Anterior cingulate cortex (tissue), 58 donors: Measurements from ENCODE around the gene LRRC39.

Source experiments
- DNase-seq, 58 donors: peaks; one replicate each; lab custom pipeline; 2025; lab: John Stamatoyannopoulos, UW

Gene LRRC39

GRCh38 chr1:100151679-100152078 lies 26.4 kb downstream of the LRRC39 start:
- DNase-seq, result no peak

GRCh38 chr1:100147875-100148274 lies 30.2 kb downstream of the LRRC39 start:
- no peak for DNase-seq

- DNase-seq, result no peak
Measured at GRCh38 chr1:100146958-100147357, 31.1 kb downstream of the LRRC39 start.

GRCh38 chr1:100145116-100145515 lies 32.9 kb downstream of the LRRC39 start:
- no peak for DNase-seq

- no peak for DNase-seq
Measured at GRCh38 chr1:100142343-100142742, 35.7 kb downstream of the LRRC39 start.

GRCh38 chr1:100141192-100141591 lies 36.9 kb downstream of the LRRC39 start:
- no peak for DNase-seq

- DNase-seq, result no peak
Measured at GRCh38 chr1:100137602-100138001, 40.5 kb downstream of the LRRC39 start.

GRCh38 chr1:100134872-100135271 lies 43.2 kb downstream of the LRRC39 start:
- no peak for DNase-seq

GRCh38 chr1:100132566-100133477 lies 45.2 kb downstream of the LRRC39 start, which contains the start of the genes SASS6 and TRMT13:
Gene SASS6 (minus strand): TSS chr1:100132930. CDS start chr1:100132814, 116 bp downstream.
Gene TRMT13 (plus strand): TSS chr1:100133163. CDS start chr1:100133169, 6 bp downstream.
- DNase-seq, result peak; percentile 78 to 98 (median 95)

- DNase-seq, result no peak
Measured at GRCh38 chr1:100131623-100132022, 46.4 kb downstream of the LRRC39 start.

GRCh38 chr1:100130552-100131077 lies 47.4 kb downstream of the LRRC39 start:
- no peak for DNase-seq

- no peak for DNase-seq
Measured at GRCh38 chr1:100127226-100127625, 50.8 kb downstream of the LRRC39 start.

GRCh38 chr1:100122177-100122576 lies 55.9 kb downstream of the LRRC39 start:
- no peak for DNase-seq

GRCh38 chr1:100115524-100115923 lies 62.5 kb downstream of the LRRC39 start:
- DNase-seq, result no peak

GRCh38 chr1:100109554-100110066 lies 68.4 kb downstream of the LRRC39 start:
- no peak for DNase-seq

GRCh38 chr1:100107696-100108095 lies 70.4 kb downstream of the LRRC39 start:
- DNase-seq, result no peak

GRCh38 chr1:100101564-100101963 lies 76.5 kb downstream of the LRRC39 start:
- DNase-seq, result no peak

- no peak for DNase-seq
Measured at GRCh38 chr1:100100202-100100601, 77.9 kb downstream of the LRRC39 start.
